ENCODE results near the gene OR2D2. TPM values are rescaled to one million over a fixed set of nuclear protein-coding genes. Genes with fewer than 3 reads are reported as not detected.
A peak's percentile ranks its signal among the peaks of the same experiment; 100 is the strongest.

The OR2D2 gene
- total RNA-seq (not detected), total RNA-seq (0 to 0.13 (median 0) reads per million in 172 experiments)
- polyA plus RNA-seq (2013, experiment 1 of 2), result not detected
- polyA plus RNA-seq (2013, experiment 2 of 2), result not detected

- no peaks in the 10 kb centered on the region for H3K4me1 Mint-ChIP-seq (ENCODE audit: low read depth)
- POLR2A ChIA-PET, result no interaction called here
- no peak within 1 kb of the TSS for H3K27ac Mint-ChIP-seq
- H3K27me3 ChIP-seq (ENCODE audit: control insufficient read depth in 1 of 2, insufficient read depth in 2 of 2, low read length in 2 of 2), result no peaks in the 10 kb centered on the region
- no peak for DNase-seq
- CTCF ChIA-PET, result no interaction called here
- H3K4me1 ChIP-seq (ENCODE audit: insufficient read depth, low read length), result no peaks in the 10 kb centered on the region
- no peaks in the 10 kb centered on the region for H3K36me3 ChIP-seq (ENCODE audit: insufficient read depth, low read length)
- no peaks in the 10 kb centered on the region for H3K36me3 Mint-ChIP-seq (ENCODE audit: low read depth)
- H3K4me3 Mint-ChIP-seq, result no peak within 1 kb of the TSS
- H3K9me3 ChIP-seq (ENCODE audit: control insufficient read depth in 1 of 2, insufficient read depth in 1 of 2, low read length in 2 of 2), result peaks cover 0 to 6% of the 10 kb centered on the region in 2 experiments
- TF ChIP-seq, protein P1, sequence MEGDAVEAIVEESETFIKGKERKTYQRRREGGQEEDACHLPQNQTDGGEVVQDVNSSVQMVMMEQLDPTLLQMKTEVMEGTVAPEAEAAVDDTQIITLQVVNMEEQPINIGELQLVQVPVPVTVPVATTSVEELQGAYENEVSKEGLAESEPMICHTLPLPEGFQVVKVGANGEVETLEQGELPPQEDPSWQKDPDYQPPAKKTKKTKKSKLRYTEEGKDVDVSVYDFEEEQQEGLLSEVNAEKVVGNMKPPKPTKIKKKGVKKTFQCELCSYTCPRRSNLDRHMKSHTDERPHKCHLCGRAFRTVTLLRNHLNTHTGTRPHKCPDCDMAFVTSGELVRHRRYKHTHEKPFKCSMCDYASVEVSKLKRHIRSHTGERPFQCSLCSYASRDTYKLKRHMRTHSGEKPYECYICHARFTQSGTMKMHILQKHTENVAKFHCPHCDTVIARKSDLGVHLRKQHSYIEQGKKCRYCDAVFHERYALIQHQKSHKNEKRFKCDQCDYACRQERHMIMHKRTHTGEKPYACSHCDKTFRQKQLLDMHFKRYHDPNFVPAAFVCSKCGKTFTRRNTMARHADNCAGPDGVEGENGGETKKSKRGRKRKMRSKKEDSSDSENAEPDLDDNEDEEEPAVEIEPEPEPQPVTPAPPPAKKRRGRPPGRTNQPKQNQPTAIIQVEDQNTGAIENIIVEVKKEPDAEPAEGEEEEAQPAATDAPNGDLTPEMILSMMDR (IDR thresholded peaks at IDR 0.05), result no peak
- H3K4me3 ChIP-seq (ENCODE audit: low read length), result no peak within 1 kb of the TSS
- H3K9me3 Mint-ChIP-seq, result no peaks in the 10 kb centered on the region
- intact Hi-C loops (cut with DNase I, micrococcal nuclease), result no loop called here
- H3K27me3 Mint-ChIP-seq, result peaks cover 8% of the 10 kb centered on the region
- no peak within 1 kb of the TSS for H3K27ac ChIP-seq (ENCODE audit: low read depth in 1 of 2, low read length in 2 of 2)
- ATAC-seq (ENCODE audit: poor library complexity), result no peak
These were observed at the start of gene OR2D2 for GRCh38 chr11:6892400-6892799. TSS of gene OR2D2 (minus strand) at chr11:6892500. CDS start at chr11:6892500, 0 bp downstream.

DNA sequence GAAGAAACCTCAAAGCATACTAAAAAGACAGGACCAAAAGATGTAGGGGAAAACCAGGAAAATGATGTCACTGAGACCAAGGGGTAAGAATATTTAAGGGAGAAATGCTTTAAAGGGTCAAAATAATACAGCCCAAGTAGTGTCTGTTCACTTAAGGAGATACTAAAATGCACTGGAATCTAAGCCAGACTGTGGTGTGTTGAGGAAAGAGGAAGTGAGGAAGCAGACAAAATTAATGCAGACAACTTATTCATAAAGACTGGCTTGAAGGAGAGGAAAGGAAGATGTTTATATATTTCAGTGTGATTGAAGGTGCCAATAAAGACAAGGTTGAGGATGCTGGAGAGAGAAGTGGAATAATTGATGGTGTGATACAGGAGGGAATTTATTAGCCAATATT, 49.7 kb upstream of the OR2D2 start:
- Histone ChIP-seq H3K4me1 (ENCODE audit: insufficient read depth, low read length) (no peaks in the 10 kb centered on the region), H3K9me3 (ENCODE audit: control insufficient read depth in 1 of 2, insufficient read depth in 1 of 2, low read length in 2 of 2) (no peaks in the 10 kb centered on the region), H3K27ac (ENCODE audit: low read depth in 1 of 2, low read length in 2 of 2) (no peak overlapping the region), H3K27me3 (ENCODE audit: control insufficient read depth in 1 of 2, insufficient read depth in 2 of 2, low read length in 2 of 2) (no peaks in the 10 kb centered on the region), H3K36me3 (ENCODE audit: insufficient read depth, low read length) (no peaks in the 10 kb centered on the region), H3K4me3 (ENCODE audit: low read length) (no peak overlapping the region)
- H3K9me3 Mint-ChIP-seq, result no peaks in the 10 kb centered on the region
- ChIA-PET POLR2A (no interaction called here), CTCF (no interaction called here)
- intact Hi-C loops (cut with DNase I, micrococcal nuclease), result no loop called here
- TF ChIP-seq, protein P1 (IDR thresholded peaks at IDR 0.05), result no peak
- no peaks in the 10 kb centered on the region for H3K4me1 Mint-ChIP-seq (ENCODE audit: low read depth)
- no peak for ATAC-seq (ENCODE audit: poor library complexity)
- no peak overlapping the region for H3K4me3 Mint-ChIP-seq
- no peaks in the 10 kb centered on the region for H3K36me3 Mint-ChIP-seq (ENCODE audit: low read depth)
- H3K27ac Mint-ChIP-seq, result no peak overlapping the region
- DNase-seq, result no peak
- no peaks in the 10 kb centered on the region for H3K27me3 Mint-ChIP-seq

DNA sequence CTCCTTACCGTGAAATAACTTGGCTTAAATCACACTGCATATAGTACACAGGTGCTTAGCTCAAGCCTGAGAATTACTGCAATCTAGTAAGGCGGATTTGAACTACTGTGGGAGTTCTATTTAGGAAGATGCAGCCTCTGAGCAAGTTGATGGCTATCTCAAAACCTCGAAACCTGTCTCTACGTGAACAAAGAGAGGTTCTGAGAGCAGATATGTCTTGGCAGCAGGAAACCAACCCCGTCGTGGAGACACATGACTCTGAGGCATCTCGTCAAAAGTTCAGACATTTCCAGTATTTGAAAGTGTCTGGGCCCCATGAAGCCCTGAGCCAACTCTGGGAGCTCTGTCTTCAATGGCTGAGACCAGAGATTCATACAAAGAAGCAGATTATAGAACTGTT, 39.8 kb upstream of the OR2D2 start:
- H3K4me3 Mint-ChIP-seq, result peak overlapping the region; percentile 44
- TF ChIP-seq, protein P1 (IDR thresholded peaks at IDR 0.05), result no peak
- Histone ChIP-seq H3K27ac (ENCODE audit: low read depth in 1 of 2, low read length in 2 of 2) (no peak overlapping the region), H3K4me1 (ENCODE audit: insufficient read depth, low read length) (peaks cover 4% of the 10 kb centered on the region), H3K4me3 (ENCODE audit: low read length) (no peak overlapping the region), H3K27me3 (ENCODE audit: control insufficient read depth in 1 of 2, insufficient read depth in 2 of 2, low read length in 2 of 2) (peaks cover 7 to 21% of the 10 kb centered on the region in 2 experiments), H3K36me3 (ENCODE audit: insufficient read depth, low read length) (no peaks in the 10 kb centered on the region), H3K9me3 (ENCODE audit: control insufficient read depth in 1 of 2, insufficient read depth in 1 of 2, low read length in 2 of 2) (no peaks in the 10 kb centered on the region)
- intact Hi-C loops (cut with DNase I, micrococcal nuclease), result no loop called here
- no peaks in the 10 kb centered on the region for H3K36me3 Mint-ChIP-seq (ENCODE audit: low read depth)
- CTCF ChIA-PET, result no interaction called here
- POLR2A ChIA-PET, result no interaction called here
- ATAC-seq (ENCODE audit: poor library complexity) (peak; percentile 86), DNase-seq (peak in 4 of 14 experiments; percentile 4 to 46 (median 12))
- peaks cover 36% of the 10 kb centered on the region for H3K27me3 Mint-ChIP-seq
- peak overlapping the region; percentile 81 for H3K27ac Mint-ChIP-seq
- H3K9me3 Mint-ChIP-seq, result no peaks in the 10 kb centered on the region
- peaks cover 22% of the 10 kb centered on the region for H3K4me1 Mint-ChIP-seq (ENCODE audit: low read depth)

Measured in CD4-positive, alpha-beta T cell (primary cell).